Heart left ventricle (tissue), 16 donors: ENCODE measurements around the gene IRAG1. TPM values are rescaled to one million over a fixed set of nuclear protein-coding genes. Genes with fewer than 3 reads are reported as not detected.

Experiments used
- ATAC-seq, 4 donors: fragments of 200-7000 bp; cut with Tn5 transposase; one replicate each; pipeline ENCODE4 v1.9.1; 2020 to 2022; ENCODE audit warnings: moderate library complexity in 4 of 4, mild to moderate bottlenecking in 3 of 4, moderate number of reproducible peaks in 1 of 4
- DNase-seq, 5 donors: peaks; one replicate each; pipeline ENCODE4 v3.0.0-alpha.2; 2020
- H3K27ac ChIP-seq, 12 donors: fragments of 200-600 bp; sonication (generic) in 4 of 12; one replicate each; pipeline versions ENCODE4 v1.5.0 to v1.8.0; 2016 to 2022; ENCODE audit warnings: mild to moderate bottlenecking in 2 of 12
- H3K27me3 ChIP-seq, 9 donors: fragments of 200-600 bp; sonication (generic) in 2 of 9; one replicate each; pipeline versions ENCODE4 v1.5.1 to v1.8.0; 2016 to 2022; ENCODE audit warnings: mild to moderate bottlenecking in 3 of 9
- H3K36me3 ChIP-seq, 9 donors: fragments of 200-600 bp; sonication (generic) in 2 of 9; one replicate each; pipeline versions ENCODE4 v1.5.0 to v1.8.0; 2018 to 2022; ENCODE audit warnings: mild to moderate bottlenecking in 2 of 9
- H3K4me1 ChIP-seq, 12 donors: fragments of 200-600 bp; sonication (generic) in 4 of 12; one replicate each; pipeline versions ENCODE4 v1.5.0 to v1.8.0; 2016 to 2022; ENCODE audit warnings: mild to moderate bottlenecking in 3 of 12
- H3K4me3 ChIP-seq, 12 donors: fragments of 200-600 bp; sonication (generic) in 4 of 12; one replicate each; pipeline versions ENCODE4 v1.5.0 to v1.8.0; 2017 to 2022; ENCODE audit warnings: mild to moderate bottlenecking in 9 of 12, moderate library complexity in 4 of 12
- H3K9me3 ChIP-seq, 12 donors: fragments of 200-600 bp; sonication (generic) in 4 of 12; one replicate each; pipeline versions ENCODE4 v1.5.0 to v1.8.0; 2016 to 2022; ENCODE audit warnings: mild to moderate bottlenecking in 1 of 12
- POLR2A ChIP-seq, 2 donors: fragments of 450-650 bp; IDR thresholded peaks; one replicate each; pipeline ENCODE4 v1.6.1; 2017; ENCODE audit warnings: antibody characterized with exemption in 2 of 2, mild to moderate bottlenecking in 2 of 2, moderate library complexity in 2 of 2
- WGBS, 4 donors: extraction: QIAGEN DNeasy Blood & Tissue Kit in 2 of 4; methylation state at CpG; one replicate each; pipeline versions ENCODE4 v1.1.5 to v1.1.7; 2013 to 2018; 5-methylcytosine and 5-hydroxymethylcytosine counted together
- intact Hi-C, 10 donors: fragments of 100-400 bp; cut with DNase I; formaldehyde crosslinking; loops; one replicate each; pipeline versions ENCODE4 v1.11.1 to v1.14.2; 2022
- polyA plus RNA-seq, 2 donors: library from polyadenylated mRNA; stranded (reverse); fragments of 200-250 nt; gene quantifications; one replicate each; pipeline ENCODE4 v1.2.3, GENCODE V29; 2013
- total RNA-seq, 9 donors: library from RNA; depleted of rRNA in 2 of 9; stranded (reverse); fragments of >200 nt in 2 of 9; fragmentation: NEBNext Ultra II Directional in 3 of 9; extraction: Animal tissue kit (Norgen Biotek cat#: 25700) in 3 of 9; gene quantifications; one replicate each; pipeline versions ENCODE4 v1.1.0 to v1.2.4, GENCODE V29; 2016 to 2023
- TF ChIP-seq, protein P1 (sequence below), 12 donors: fragments of 200-600 bp; sonication (generic) in 4 of 12; IDR thresholded peaks; one replicate each; pipeline versions ENCODE4 v1.5.0 to v1.8.0; 2018 to 2022; ENCODE audit warnings: antibody characterized with exemption in 12 of 12, mild to moderate bottlenecking in 5 of 12
- donor health status: ischemic (EF 13 %, LVEDD 7.1; RV severe dilation, severe dysfunction).
- donor health status: healthy with polysubstance abuse.
- donor health status: DM: no; HTN: yes; CAD: no.
- donor health status: DM: no; HTN: no; CAD: no.
- donor health status: ischemic (EF 25% LVEDD 6.9; RV normal size, moderate dysfunction).
- donor health status: ischemic (EF 25% LVEDD 5.7; RV mildly dilated, moderate dysfunction).
- donor health status: healthy.
- donor health status: DM: yes; HTN: yes; CAD: no.
- donor health status: ischemic (EF 35%, LVEDD 5.7; RV mildly dilated, moderate dysfunction).
- donor health status: nonischemic (EF 11% LVEDD 7.7; RV severe dilation, severe dysfunction).
- donor health status: DM: yes; HTN: yes; CAD: no.
- donor health status: PGD.
- donor health status: ischemic (EF 29% LVEDD 5.4; RV normal size, mild dysfunction).
- donor health status: nonischemic (EF 23%, LVEDD 6.1; RV moderate dilation, normal function).

The IRAG1 gene
- total and polyA plus RNA-seq, 11 donors: 3.0 to 10.6 (median 6.0) TPM

DNA sequence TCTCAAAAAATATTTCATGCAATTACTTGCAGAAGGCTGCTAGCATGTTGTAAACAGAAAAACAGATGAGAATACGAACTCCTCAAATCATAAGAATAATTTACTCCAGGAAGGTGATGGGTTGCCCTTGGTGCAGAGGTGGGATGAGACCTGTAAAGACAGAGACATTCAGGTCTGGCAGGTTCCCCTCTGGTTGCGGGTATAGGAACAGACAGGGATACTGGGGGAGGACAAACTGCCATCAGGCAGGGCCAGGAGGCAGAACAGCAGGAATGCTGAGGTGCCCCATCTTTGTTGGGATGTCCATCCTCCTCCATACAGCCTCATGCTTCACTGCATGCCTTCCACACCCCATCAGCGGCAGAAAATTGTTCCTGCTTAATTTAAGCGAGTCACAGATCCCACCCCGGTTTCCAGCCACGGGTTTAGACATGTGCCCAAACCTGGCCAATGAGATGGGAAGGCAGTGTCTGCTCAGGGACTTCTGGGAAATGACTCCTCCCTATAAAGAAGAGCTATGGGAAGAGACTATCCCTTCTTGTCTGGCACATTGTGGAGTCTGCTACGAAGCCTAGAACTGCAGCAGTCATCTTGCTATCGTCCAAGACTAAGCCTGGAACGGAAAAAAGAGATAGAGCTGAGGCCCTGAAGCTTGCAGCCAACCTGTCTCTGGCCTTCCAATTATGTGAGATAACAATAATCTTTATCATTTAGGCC, 23.1 kb upstream of the IRAG1 start:
- no peak overlapping the region for H3K4me3 ChIP-seq
- H3K27me3 ChIP-seq: peaks cover 0 to 15% (median 0%) of the 10 kb centered on the region in 9 donors
- 76 to 85% (median 82%) methylated on average over 9 of the region's 9 CpGs for WGBS, 4 donors
- intact Hi-C loops: no loop called here
- TF ChIP-seq, protein P1, sequence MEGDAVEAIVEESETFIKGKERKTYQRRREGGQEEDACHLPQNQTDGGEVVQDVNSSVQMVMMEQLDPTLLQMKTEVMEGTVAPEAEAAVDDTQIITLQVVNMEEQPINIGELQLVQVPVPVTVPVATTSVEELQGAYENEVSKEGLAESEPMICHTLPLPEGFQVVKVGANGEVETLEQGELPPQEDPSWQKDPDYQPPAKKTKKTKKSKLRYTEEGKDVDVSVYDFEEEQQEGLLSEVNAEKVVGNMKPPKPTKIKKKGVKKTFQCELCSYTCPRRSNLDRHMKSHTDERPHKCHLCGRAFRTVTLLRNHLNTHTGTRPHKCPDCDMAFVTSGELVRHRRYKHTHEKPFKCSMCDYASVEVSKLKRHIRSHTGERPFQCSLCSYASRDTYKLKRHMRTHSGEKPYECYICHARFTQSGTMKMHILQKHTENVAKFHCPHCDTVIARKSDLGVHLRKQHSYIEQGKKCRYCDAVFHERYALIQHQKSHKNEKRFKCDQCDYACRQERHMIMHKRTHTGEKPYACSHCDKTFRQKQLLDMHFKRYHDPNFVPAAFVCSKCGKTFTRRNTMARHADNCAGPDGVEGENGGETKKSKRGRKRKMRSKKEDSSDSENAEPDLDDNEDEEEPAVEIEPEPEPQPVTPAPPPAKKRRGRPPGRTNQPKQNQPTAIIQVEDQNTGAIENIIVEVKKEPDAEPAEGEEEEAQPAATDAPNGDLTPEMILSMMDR (IDR thresholded peaks at IDR 0.05): no peak
- TF ChIP-seq POLR2A (IDR thresholded peaks at IDR 0.05): no peak
- H3K4me1 ChIP-seq: no peaks in the 10 kb centered on the region
- H3K36me3 ChIP-seq: no peaks in the 10 kb centered on the region
- ATAC-seq (no peak), DNase-seq (no peak)
- H3K9me3 ChIP-seq: no peaks in the 10 kb centered on the region
- H3K27ac ChIP-seq: no peak overlapping the region

DNA sequence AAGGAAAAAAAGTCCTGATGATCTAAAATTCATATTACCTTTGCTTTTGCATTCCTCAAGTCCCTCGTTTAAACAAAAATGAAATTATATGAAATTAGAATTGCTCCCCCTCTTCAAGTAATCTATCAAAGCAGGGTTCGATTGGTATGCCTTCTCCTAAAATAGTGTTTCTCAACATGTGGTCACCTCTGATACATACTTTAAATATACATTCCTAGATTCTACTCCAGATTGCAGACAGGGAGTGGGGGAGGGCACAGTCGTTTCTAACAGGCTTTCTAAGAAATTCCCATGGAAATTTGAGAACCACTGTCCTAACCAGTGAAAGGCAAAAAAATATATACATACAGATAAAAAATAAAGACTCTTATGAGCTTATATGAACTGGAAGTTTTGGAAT, 22.6 kb upstream of the IRAG1 start:
- Histone ChIP-seq H3K4me3 (no peak overlapping the region), H3K27ac (no peak overlapping the region), H3K9me3 (no peaks in the 10 kb centered on the region), H3K27me3 (peaks cover 0 to 9% (median 0%) of the 10 kb centered on the region in 9 donors), H3K4me1 (no peaks in the 10 kb centered on the region), H3K36me3 (no peaks in the 10 kb centered on the region)
- intact Hi-C loops: no loop called here
- DNase-seq (no peak), ATAC-seq (no peak)
- TF ChIP-seq, protein P1 (IDR thresholded peaks at IDR 0.05): no peak
- TF ChIP-seq POLR2A (IDR thresholded peaks at IDR 0.05): no peak
- 60 to 72% (median 69%) methylated on average over 3 of the region's 3 CpGs for WGBS, 4 donors

DNA sequence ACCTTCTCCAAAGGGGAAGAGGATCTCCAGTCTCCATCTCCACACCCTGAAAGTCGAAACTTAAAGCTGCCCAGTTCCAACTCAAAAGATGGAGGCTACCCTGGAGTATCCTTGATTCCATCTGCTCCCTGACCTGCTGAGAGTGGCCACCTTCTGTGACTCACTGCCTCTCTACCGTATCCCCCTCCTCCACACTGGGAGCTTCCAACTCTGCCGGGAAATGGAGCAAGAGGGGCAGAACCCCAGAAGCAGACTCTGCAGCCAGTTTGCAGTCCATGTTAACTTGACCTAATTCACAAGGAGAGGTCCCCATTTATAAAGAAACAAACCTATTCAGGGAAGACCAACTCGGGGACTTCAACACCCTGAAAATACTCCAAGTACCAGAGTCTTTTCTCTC, 22.0 kb upstream of the IRAG1 start:
- Histone ChIP-seq H3K4me3 (no peak overlapping the region), H3K27me3 (peaks cover 0 to 8% (median 0%) of the 10 kb centered on the region in 9 donors), H3K36me3 (no peaks in the 10 kb centered on the region), H3K9me3 (no peaks in the 10 kb centered on the region), H3K27ac (no peak overlapping the region), H3K4me1 (no peaks in the 10 kb centered on the region)
- intact Hi-C loops: no loop called here
- ATAC-seq: no peak
- TF ChIP-seq, protein P1 (IDR thresholded peaks at IDR 0.05): no peak
- no peak for TF ChIP-seq POLR2A (IDR thresholded peaks at IDR 0.05)
- WGBS, 4 donors: 72 to 89% (median 80%) methylated on average over 4 of the region's 4 CpGs
- no peak for DNase-seq

DNA sequence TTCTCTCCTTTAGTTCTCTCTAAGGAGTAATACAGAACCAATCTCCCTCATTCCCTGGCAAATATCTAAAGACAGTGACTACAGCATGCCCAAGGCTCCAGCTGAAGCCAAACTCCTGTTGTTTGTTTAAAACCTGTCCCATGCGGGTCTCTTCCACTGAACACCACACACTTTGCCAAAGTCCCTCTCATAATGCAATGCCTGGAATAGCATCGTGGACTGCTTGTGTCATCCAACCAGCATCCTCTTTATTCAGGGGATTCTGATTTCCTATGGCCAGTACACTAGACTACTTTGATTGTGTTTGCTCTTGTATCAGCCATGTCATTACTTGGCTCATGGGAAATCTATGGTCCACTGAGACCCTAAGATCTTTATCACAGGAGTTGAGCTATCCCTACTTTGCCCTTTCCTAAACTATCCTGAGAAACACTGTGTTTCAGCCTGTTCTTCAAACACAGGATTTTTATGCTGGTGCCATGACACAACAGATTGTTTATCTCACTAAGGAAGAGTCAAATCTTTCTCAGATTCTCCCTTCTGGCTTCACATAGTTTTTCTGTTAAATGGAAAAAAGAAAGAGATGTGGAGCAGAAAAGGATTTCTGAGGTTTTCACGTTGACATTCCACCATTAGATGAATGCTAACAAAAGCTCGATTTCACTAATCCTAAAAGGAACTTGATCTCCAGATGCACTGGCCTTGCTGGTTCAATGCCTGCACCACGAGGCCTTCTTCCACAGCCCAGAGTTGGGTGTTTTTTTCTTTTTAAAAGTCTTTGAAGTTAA, 15.9 kb upstream of the IRAG1 start:
- Histone ChIP-seq H3K4me1 (no peaks in the 10 kb centered on the region), H3K27me3 (no peaks in the 10 kb centered on the region), H3K9me3 (no peaks in the 10 kb centered on the region), H3K36me3 (no peaks in the 10 kb centered on the region), H3K27ac (no peak overlapping the region), H3K4me3 (no peak overlapping the region)
- intact Hi-C loops: no loop called here
- DNase-seq (no peak), ATAC-seq (no peak)
- WGBS, 4 donors: 71 to 78% (median 76%) methylated on average over 5 of the region's 5 CpGs
- TF ChIP-seq POLR2A (IDR thresholded peaks at IDR 0.05): no peak
- TF ChIP-seq, protein P1 (IDR thresholded peaks at IDR 0.05): no peak
